ENCODE results near the gene EIF3K. TPM values are rescaled to one million over a fixed set of nuclear protein-coding genes. Genes with fewer than 3 reads are reported as not detected.

Gene EIF3K
- total RNA-seq, 4 donors from 2014 or later, result 211 to 441 (median 246) TPM

- H3K27me3 ChIP-seq, result no peaks in the 10 kb centered on the region
- H3K36me3 ChIP-seq, result no peaks in the 10 kb centered on the region
- H3K9me3 ChIP-seq, result no peaks in the 10 kb centered on the region
- intact Hi-C loops (cut with DNase I; ENCODE audit: low total_unique reads), result no loop called here
- TF ChIP-seq CTCF (IDR thresholded peaks at IDR 0.05) (no peak), POLR2A (IDR thresholded peaks at IDR 0.05) (no peak)
- no peak overlapping the region for H3K27ac ChIP-seq
- DNase-seq, result no peak
- H3K4me3 ChIP-seq, result no peak overlapping the region
- H3K4me1 ChIP-seq, result no peaks in the 10 kb centered on the region
Observed at GRCh38 chr19:38638461-38638860, 19.5 kb downstream of the EIF3K start.

- Histone ChIP-seq H3K4me1 (no peaks in the 10 kb centered on the region), H3K36me3 (no peaks in the 10 kb centered on the region), H3K27me3 (no peaks in the 10 kb centered on the region), H3K27ac (peak overlapping the region; percentile 13 to 54), H3K4me3 (no peak overlapping the region), H3K9me3 (no peaks in the 10 kb centered on the region)
- no peak for DNase-seq
- intact Hi-C loops (cut with DNase I; ENCODE audit: low total_unique reads), result no loop called here
- TF ChIP-seq CTCF (IDR thresholded peaks at IDR 0.05), result no peak
- no peak for TF ChIP-seq POLR2A (IDR thresholded peaks at IDR 0.05)
Observed at GRCh38 chr19:38639679-38640078, 20.7 kb downstream of the EIF3K start.

GRCh38 chr19:38640368-38640767 lies 21.4 kb downstream of the EIF3K start:
- Histone ChIP-seq H3K4me1 (no peaks in the 10 kb centered on the region), H3K9me3 (no peaks in the 10 kb centered on the region), H3K27ac (peak overlapping the region; percentile 55 to 75), H3K27me3 (no peaks in the 10 kb centered on the region), H3K4me3 (no peak overlapping the region), H3K36me3 (no peaks in the 10 kb centered on the region)
- DNase-seq, result no peak
- TF ChIP-seq POLR2A (IDR thresholded peaks at IDR 0.05) (no peak), CTCF (IDR thresholded peaks at IDR 0.05) (no peak)
- intact Hi-C loops (cut with DNase I; ENCODE audit: low total_unique reads), result no loop called here

- TF ChIP-seq POLR2A (IDR thresholded peaks at IDR 0.05) (no peak), CTCF (IDR thresholded peaks at IDR 0.05) (no peak)
- Histone ChIP-seq H3K4me3 (no peak overlapping the region), H3K27ac (no peak overlapping the region), H3K36me3 (no peaks in the 10 kb centered on the region), H3K27me3 (no peaks in the 10 kb centered on the region), H3K9me3 (no peaks in the 10 kb centered on the region), H3K4me1 (no peaks in the 10 kb centered on the region)
- no peak for DNase-seq
- intact Hi-C loops (cut with DNase I; ENCODE audit: low total_unique reads), result no loop called here
Observed at GRCh38 chr19:38642176-38642575, 23.2 kb downstream of the EIF3K start.

- intact Hi-C loops (cut with DNase I; ENCODE audit: low total_unique reads), result no loop called here
- TF ChIP-seq POLR2A (IDR thresholded peaks at IDR 0.05) (no peak), CTCF (IDR thresholded peaks at IDR 0.05) (no peak)
Observed at GRCh38 chr19:38644719-38645118, 25.7 kb downstream of the EIF3K start.

More at GRCh38 chr19:38644719-38645118, 25.7 kb downstream of the EIF3K start:
- H3K4me1 ChIP-seq, result no peaks in the 10 kb centered on the region
- DNase-seq, result no peak
- no peaks in the 10 kb centered on the region for H3K36me3 ChIP-seq
- H3K27ac ChIP-seq, result no peak overlapping the region
- no peaks in the 10 kb centered on the region for H3K9me3 ChIP-seq
- H3K4me3 ChIP-seq, result no peak overlapping the region
- no peaks in the 10 kb centered on the region for H3K27me3 ChIP-seq
